ENCODE measurements around the gene URB1. TPM values are rescaled to one million over a fixed set of nuclear protein-coding genes. Genes with fewer than 3 reads are reported as not detected.

The URB1 gene
- total and polyA plus RNA-seq, 9 of the 15 experiments (the other 6 are each of a cell fraction or from before 2014, with no cell fraction given): 0.97 to 53.6 (median 21.5) TPM

DNA sequence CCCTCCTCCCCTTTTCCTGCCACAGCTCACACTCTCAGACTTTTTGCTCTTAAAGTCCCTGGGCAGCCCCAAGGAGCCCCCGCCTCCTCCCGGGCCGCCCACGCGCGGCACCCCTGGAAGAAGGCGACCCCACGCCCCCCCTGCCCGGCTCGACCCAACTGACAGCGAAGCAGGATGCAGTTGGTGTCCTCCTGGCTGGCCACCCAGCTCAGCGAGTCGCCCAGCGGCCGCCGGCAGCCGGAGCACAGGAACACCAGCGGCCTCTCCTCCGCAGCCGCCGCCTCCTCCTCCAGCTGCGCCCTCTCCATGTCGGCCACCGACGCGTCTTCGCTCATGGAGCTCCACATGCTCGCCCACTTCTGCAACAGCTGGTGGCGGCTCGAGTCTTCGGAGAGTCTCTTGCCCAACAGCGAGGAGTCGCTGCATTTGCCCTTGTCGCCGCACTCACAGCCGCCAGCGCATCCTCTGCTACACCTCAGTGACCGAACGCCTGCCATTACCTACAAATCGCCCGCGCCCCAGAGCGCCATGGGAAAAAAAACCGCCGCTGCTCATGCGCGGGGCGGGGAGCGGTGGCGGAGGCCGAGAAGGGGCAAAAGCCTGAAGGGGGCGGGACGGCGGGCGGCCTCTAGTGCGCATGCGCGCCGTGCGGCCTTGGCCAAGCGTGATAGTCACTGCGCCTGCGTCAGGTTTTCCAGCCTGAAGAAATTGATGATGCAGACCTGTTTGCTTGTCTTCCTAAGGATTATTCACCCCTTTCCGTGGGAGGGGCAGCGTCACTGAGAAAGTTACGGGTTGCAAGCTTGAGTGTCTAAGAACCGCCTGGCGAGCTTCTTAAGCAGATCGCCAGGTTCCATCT lies 114.1 kb downstream of the URB1 start, which contains the start of gene MIS18A (continued):
- TF ChIP-seq, protein P1, sequence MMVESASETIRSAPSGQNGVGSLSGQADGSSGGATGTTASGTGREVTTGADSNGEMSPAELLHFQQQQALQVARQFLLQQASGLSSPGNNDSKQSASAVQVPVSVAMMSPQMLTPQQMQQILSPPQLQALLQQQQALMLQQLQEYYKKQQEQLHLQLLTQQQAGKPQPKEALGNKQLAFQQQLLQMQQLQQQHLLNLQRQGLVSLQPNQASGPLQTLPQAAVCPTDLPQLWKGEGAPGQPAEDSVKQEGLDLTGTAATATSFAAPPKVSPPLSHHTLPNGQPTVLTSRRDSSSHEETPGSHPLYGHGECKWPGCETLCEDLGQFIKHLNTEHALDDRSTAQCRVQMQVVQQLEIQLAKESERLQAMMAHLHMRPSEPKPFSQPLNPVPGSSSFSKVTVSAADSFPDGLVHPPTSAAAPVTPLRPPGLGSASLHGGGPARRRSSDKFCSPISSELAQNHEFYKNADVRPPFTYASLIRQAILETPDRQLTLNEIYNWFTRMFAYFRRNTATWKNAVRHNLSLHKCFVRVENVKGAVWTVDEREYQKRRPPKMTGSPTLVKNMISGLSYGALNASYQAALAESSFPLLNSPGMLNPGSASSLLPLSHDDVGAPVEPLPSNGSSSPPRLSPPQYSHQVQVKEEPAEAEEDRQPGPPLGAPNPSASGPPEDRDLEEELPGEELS (CRISPR knock-in tag; IDR thresholded peaks at IDR 0.05; ENCODE audit: borderline replicate concordance): no peak
- no peak for TF ChIP-seq CBX3 (IDR thresholded peaks at IDR 0.05; ENCODE audit: borderline replicate concordance in 1 of 2, low read length in 2 of 2)
- TF ChIP-seq ZNF766 (CRISPR knock-in tag; conservative IDR thresholded peaks at IDR 0.05): no peak
- no peak for TF ChIP-seq TEAD2 (tag; IDR thresholded peaks at IDR 0.05)
- TF ChIP-seq ZNF445 (CRISPR knock-in tag; IDR thresholded peaks at IDR 0.05; ENCODE audit: low read depth): no peak
- TF ChIP-seq CHD2 (IDR thresholded peaks at IDR 0.05; ENCODE audit: low read depth, low read length): no peak
- TF ChIP-seq GATAD2A (IDR thresholded peaks at IDR 0.05): no peak
- TF ChIP-seq PRPF4 (IDR thresholded peaks at IDR 0.05; ENCODE audit: insufficient read depth, low read depth, low read length, poor library complexity, severe bottlenecking): no peak
- peak; percentile 51; the same call in 1 of the 2 replicates for TF ChIP-seq EHMT2 (IDR thresholded peaks at IDR 0.05)
- TF ChIP-seq TRIM24 (IDR thresholded peaks at IDR 0.05): peak in 1 of 2 experiments; percentile 17; a peak in 1 of 4 replicates
- no peak for TF ChIP-seq SETDB1 (IDR thresholded peaks at IDR 0.05; ENCODE audit: low read length)
- TF ChIP-seq ETV1 (tag; conservative IDR thresholded peaks at IDR 0.05; ENCODE audit: low read depth): no peak
- TF ChIP-seq ZNF586 (CRISPR knock-in tag; conservative IDR thresholded peaks at IDR 0.05): no peak
- TF ChIP-seq HDAC1 (IDR thresholded peaks at IDR 0.05): peak in 1 of 2 experiments; percentile 100; a peak in 3 of 4 replicates
- TF ChIP-seq POLR2AphosphoS2 (IDR thresholded peaks at IDR 0.05; ENCODE audit: low read length): peak; percentile 92; the same call in 1 of the 2 replicates
- peak; percentile 46; the same call in 1 of the 2 replicates for TF ChIP-seq OTX1 (CRISPR knock-in tag; IDR thresholded peaks at IDR 0.05)
- no peak for TF ChIP-seq WHSC1 (IDR thresholded peaks at IDR 0.05; ENCODE audit: low read length)
- TF ChIP-seq, protein P2, sequence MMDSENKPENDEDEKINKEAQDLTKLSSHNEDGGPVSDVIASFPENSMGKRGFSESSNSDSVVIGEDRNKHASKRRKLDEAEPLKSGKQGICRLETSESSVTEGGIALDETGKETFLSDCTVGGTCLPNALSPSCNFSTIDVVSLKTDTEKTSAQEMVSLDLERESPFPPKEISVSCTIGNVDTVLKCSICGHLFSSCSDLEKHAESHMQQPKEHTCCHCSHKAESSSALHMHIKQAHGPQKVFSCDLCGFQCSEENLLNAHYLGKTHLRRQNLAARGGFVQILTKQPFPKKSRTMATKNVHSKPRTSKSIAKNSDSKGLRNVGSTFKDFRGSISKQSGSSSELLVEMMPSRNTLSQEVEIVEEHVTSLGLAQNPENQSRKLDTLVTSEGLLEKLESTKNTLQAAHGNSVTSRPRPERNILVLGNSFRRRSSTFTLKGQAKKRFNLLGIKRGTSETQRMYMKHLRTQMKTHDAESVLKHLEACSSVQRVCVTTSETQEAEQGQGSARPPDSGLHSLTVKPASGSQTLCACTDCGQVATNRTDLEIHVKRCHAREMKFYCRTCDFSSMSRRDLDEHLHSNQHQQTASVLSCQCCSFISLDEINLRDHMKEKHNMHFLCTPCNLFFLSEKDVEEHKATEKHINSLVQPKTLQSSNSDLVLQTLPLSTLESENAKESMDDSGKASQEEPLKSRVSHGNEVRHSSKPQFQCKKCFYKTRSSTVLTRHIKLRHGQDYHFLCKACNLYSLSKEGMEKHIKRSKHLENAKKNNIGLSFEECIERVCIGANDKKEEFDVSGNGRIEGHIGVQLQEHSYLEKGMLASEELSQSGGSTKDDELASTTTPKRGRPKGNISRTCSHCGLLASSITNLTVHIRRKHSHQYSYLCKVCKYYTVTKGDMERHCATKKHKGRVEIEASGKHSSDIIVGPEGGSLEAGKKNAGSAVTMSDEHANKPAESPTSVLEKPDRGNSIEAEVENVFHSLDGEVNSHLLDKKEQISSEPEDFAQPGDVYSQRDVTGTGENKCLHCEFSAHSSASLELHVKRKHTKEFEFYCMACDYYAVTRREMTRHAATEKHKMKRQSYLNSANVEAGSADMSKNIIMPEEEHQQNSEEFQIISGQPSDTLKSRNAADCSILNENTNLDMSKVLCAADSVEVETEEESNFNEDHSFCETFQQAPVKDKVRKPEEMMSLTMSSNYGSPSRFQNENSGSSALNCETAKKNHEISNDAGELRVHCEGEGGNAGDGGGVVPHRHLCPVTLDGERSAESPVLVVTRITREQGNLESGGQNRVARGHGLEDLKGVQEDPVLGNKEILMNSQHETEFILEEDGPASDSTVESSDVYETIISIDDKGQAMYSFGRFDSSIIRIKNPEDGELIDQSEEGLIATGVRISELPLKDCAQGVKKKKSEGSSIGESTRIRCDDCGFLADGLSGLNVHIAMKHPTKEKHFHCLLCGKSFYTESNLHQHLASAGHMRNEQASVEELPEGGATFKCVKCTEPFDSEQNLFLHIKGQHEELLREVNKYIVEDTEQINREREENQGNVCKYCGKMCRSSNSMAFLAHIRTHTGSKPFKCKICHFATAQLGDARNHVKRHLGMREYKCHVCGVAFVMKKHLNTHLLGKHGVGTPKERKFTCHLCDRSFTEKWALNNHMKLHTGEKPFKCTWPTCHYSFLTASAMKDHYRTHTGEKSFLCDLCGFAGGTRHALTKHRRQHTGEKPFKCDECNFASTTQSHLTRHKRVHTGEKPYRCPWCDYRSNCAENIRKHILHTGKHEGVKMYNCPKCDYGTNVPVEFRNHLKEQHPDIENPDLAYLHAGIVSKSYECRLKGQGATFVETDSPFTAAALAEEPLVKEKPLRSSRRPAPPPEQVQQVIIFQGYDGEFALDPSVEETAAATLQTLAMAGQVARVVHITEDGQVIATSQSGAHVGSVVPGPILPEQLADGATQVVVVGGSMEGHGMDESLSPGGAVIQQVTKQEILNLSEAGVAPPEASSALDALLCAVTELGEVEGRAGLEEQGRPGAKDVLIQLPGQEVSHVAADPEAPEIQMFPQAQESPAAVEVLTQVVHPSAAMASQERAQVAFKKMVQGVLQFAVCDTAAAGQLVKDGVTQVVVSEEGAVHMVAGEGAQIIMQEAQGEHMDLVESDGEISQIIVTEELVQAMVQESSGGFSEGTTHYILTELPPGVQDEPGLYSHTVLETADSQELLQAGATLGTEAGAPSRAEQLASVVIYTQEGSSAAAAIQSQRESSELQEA (IDR thresholded peaks at IDR 0.05; ENCODE audit: low read depth): peak; percentile 95
- TF ChIP-seq RBM25 (IDR thresholded peaks at IDR 0.05; ENCODE audit: low read depth, low read length, severe bottlenecking): no peak
